Activated naive CD4-positive, alpha-beta T cell treated with anti-CD3 and anti-CD28 coated beads, Interleukin-2, amount 10 ng/mL, durations not matched to agents 5 hours and 36 hours (primary cell): ENCODE measurements around the gene PDE5A. TPM values are rescaled to one million over a fixed set of nuclear protein-coding genes. Genes with fewer than 3 reads are reported as not detected.

Experiments
- total RNA-seq, 2 experiments: library from RNA; stranded (reverse); gene quantifications; one replicate each; pipeline ENCODE4 v1.2.3, GENCODE V29; 2021

PDE5A gene
- under 1 TPM; 0.12 to 0.48 TPM for total RNA-seq

DNA sequence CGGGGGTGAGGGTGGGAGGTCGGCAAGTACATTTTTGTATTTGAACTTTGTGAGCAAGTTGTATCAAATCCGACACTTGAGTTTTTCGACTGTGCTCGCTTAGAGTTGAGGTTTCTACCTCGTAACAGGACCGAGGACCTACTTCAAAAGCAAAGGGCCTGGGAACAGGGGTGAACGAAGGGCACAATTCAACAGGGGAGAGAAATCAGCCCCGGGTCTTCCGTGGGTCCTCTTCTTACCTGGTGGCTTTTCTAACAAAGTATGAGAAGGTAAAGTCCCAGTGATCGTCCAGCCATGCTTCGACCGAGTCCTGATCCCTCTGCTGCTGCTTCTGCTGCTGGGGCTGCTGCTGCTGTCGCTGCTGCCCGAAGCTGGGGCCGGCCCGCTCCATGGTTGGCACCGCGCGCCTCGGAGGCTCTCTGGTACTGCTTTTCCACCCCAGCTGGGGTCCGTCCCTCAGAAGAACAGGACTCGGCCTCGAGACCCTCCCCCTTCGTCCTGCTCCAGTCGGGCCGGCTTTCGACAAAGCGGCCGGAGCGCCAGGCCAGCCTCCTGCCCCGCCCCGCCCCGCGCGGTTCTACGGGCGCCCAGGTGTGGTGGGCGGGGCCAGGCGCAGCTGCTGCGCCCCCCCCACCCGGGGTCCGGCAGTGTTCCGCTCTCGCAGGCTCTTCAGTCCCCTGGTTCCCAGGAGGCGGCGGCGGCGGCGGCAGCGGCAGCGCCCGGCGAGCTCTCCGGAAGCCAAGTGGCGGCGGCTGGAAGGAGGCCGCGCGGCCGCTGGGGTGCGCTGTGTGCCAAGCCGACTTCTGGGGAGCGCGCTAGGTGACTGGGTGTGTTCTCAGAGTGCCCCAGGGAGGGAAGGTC lies at the start of gene PDE5A:
Gene PDE5A, minus strand, starts transcription at position 524 of the 861 bp plus-strand sequence. Its CDS starts 133 bp downstream, at position 391.

